Keratinocyte (primary cell): ENCODE results near the gene CAPN14. TPM values are rescaled to one million over a fixed set of nuclear protein-coding genes. Genes with fewer than 3 reads are reported as not detected.

Experiments used
- DNase-seq: peaks from one replicate; pipeline ENCODE4 v3.0.0-alpha.2; 2011; ENCODE audit warnings: low read depth, missing footprints, low spot score
- FAIRE-seq: peaks from 2 replicates; lab custom pipeline; 2011; peaks lifted over from hg19 to GRCh38; lab: Jason Lieb, UNC
- H2AFZ ChIP-seq: 2 replicates; pipeline ENCODE4 v1.6.0; 2012; ENCODE audit warnings: low read length, control low read depth, inconsistent platforms; ENCODE audit not compliant: control insufficient read depth
- H3K27ac ChIP-seq: 2 replicates; pipeline ENCODE4 v1.5.1; 2011; ENCODE audit warnings: low read length; ENCODE audit not compliant: control insufficient read depth, insufficient read depth
- H3K27me3 ChIP-seq: 3 replicates; pipeline ENCODE4 v1.6.0; 2011; ENCODE audit warnings: low read length; ENCODE audit not compliant: control insufficient read depth, insufficient read depth; ENCODE audit errors: extremely low read depth
- H3K36me3 ChIP-seq, 2 experiments: 2 replicates in 1 of 2; 3 replicates in 1 of 2; pipeline ENCODE4 v1.5.1; 2011; ENCODE audit warnings: low read length in 2 of 2, mild to moderate bottlenecking in 1 of 2; ENCODE audit not compliant: control insufficient read depth in 2 of 2, insufficient read depth in 2 of 2; ENCODE audit errors: extremely low read depth in 1 of 2
- H3K4me1 ChIP-seq: 3 replicates; pipeline ENCODE4 v1.5.1; 2011; ENCODE audit warnings: low read length; ENCODE audit not compliant: control insufficient read depth, insufficient read depth; ENCODE audit errors: extremely low read depth
- H3K4me2 ChIP-seq: 3 replicates; pipeline ENCODE4 v1.6.0; 2011; ENCODE audit warnings: low read depth, low read length; ENCODE audit not compliant: control insufficient read depth, insufficient read depth; ENCODE audit errors: extremely low read depth
- H3K4me3 ChIP-seq, 3 experiments: fragments of 200-600 bp in 1 of 3; sonication (generic) in 1 of 3; 2 replicates in 2 of 3; 3 replicates in 1 of 3; pipeline ENCODE4 v1.5.1; 2011 to 2016; ENCODE audit warnings: low read length in 3 of 3, mild to moderate bottlenecking in 3 of 3, control low read depth in 2 of 3, inconsistent platforms in 1 of 3, low read depth in 1 of 3, mixed read lengths in 1 of 3, mixed run types in 1 of 3, moderate library complexity in 1 of 3; ENCODE audit not compliant: control insufficient read depth in 2 of 3, insufficient read depth in 2 of 3; ENCODE audit errors: extremely low read depth in 1 of 3
- H3K79me2 ChIP-seq: 2 replicates; pipeline ENCODE4 v1.6.0; 2012; ENCODE audit warnings: low read length; ENCODE audit not compliant: control insufficient read depth, insufficient read depth
- H3K9ac ChIP-seq: 3 replicates; pipeline ENCODE4 v1.6.0; 2011; ENCODE audit warnings: low read length; ENCODE audit not compliant: control insufficient read depth, insufficient read depth; ENCODE audit errors: extremely low read depth
- H3K9me1 ChIP-seq: 3 replicates; pipeline ENCODE4 v1.6.0; 2011; ENCODE audit warnings: low read length; ENCODE audit not compliant: control insufficient read depth, insufficient read depth; ENCODE audit errors: extremely low read depth
- H3K9me3 ChIP-seq: 2 replicates; pipeline ENCODE4 v1.5.1; 2012; ENCODE audit warnings: low read depth, low read length; ENCODE audit not compliant: control insufficient read depth
- H4K20me1 ChIP-seq: 3 replicates; pipeline ENCODE4 v1.6.0; 2011; ENCODE audit warnings: low read length; ENCODE audit not compliant: control insufficient read depth, insufficient read depth; ENCODE audit errors: extremely low read depth
- CTCF ChIP-seq, 3 experiments: IDR thresholded peaks in 1 of 3; conservative IDR thresholded peaks in 1 of 3; optimal IDR thresholded peaks in 1 of 3; 2 replicates in 2 of 3; 3 replicates in 1 of 3; pipeline versions ENCODE3 to v1.5.1; 2011; ENCODE audit warnings: low read length in 3 of 3, mild to moderate bottlenecking in 3 of 3, moderate library complexity in 2 of 3, control low read depth in 1 of 3, inconsistent platforms in 1 of 3; ENCODE audit not compliant: insufficient read depth in 2 of 3; ENCODE audit errors: extremely low read depth in 1 of 3
- EZH2 ChIP-seq: IDR thresholded peaks from one replicate; pipeline ENCODE4 v1.6.1; 2012; ENCODE audit warnings: inconsistent platforms, mild to moderate bottlenecking, low read length, moderate library complexity
- dilution Hi-C: fragments of 300-500 bp; cut with MboI; formaldehyde crosslinking; loops from one replicate; pipeline ENCODE4 v1.7.0; 2020; ENCODE audit warnings: low sequenced_read_pairs; ENCODE audit not compliant: extremely low pct_ligation_motif_present
- polyA plus RNA-seq, 5 experiments: library from polyadenylated mRNA; depleted of rRNA in 3 of 5; stranded (reverse) in 3 of 5; stranded (forward) in 1 of 5; unstranded in 1 of 5; fragments of >200 nt; gene quantifications; 1 replicate in 1 of 5; 2 replicates in 3 of 5; 3 replicates in 1 of 5; pipeline versions ENCODE4 v1.2.1 to v1.2.3, GENCODE V29; 2011 to 2012; ENCODE audit warnings: missing spikeins in 2 of 5, low read depth in 1 of 5, low replicate concordance in 1 of 5

Gene CAPN14
- polyA plus RNA-seq, 1 donor (not counting 4 experiments of a cell fraction or from before 2014, with no cell fraction given): 1.1 TPM

- H3K4me1 ChIP-seq: no peaks in the 10 kb centered on the region
- no peaks in the 10 kb centered on the region for H3K79me2 ChIP-seq
- no peak overlapping the region for H2AFZ ChIP-seq
- H3K36me3 ChIP-seq: no peaks in the 10 kb centered on the region
- no peak overlapping the region for H3K27ac ChIP-seq
- H3K4me2 ChIP-seq: no peak overlapping the region
- no peaks in the 10 kb centered on the region for H4K20me1 ChIP-seq
- peaks cover 10% of the 10 kb centered on the region for H3K27me3 ChIP-seq
- dilution Hi-C loops: no loop called here
- H3K9ac ChIP-seq: no peak overlapping the region
- FAIRE-seq (no peak), DNase-seq (no peak)
- H3K9me1 ChIP-seq: no peaks in the 10 kb centered on the region
- H3K4me3 ChIP-seq: no peak overlapping the region
- H3K9me3 ChIP-seq: no peaks in the 10 kb centered on the region
- TF ChIP-seq EZH2: no peak
- TF ChIP-seq CTCF (optimal IDR thresholded peaks at IDR 0.05 in 1 of 3, IDR thresholded peaks at IDR 0.05 in 1 of 3, conservative IDR thresholded peaks at IDR 0.05 in 1 of 3; ENCODE audit: extremely low read depth in 1 of 3, insufficient read depth in 2 of 3, low read length in 3 of 3): peak in 1 of 3 experiments; percentile 10
Measured at GRCh38 chr2:31151501-31151900, 65.8 kb downstream of the CAPN14 start.

GRCh38 chr2:31150120-31150670, 67.1 kb downstream of the CAPN14 start:
- Histone ChIP-seq H3K4me2 (no peak overlapping the region), H3K9me1 (no peaks in the 10 kb centered on the region), H3K4me1 (no peaks in the 10 kb centered on the region), H3K9ac (no peak overlapping the region), H2AFZ (no peak overlapping the region), H3K9me3 (no peaks in the 10 kb centered on the region), H3K27me3 (peaks cover 10% of the 10 kb centered on the region), H3K79me2 (no peaks in the 10 kb centered on the region), H3K27ac (no peak overlapping the region), H3K4me3 (no peak overlapping the region), H3K36me3 (no peaks in the 10 kb centered on the region), H4K20me1 (no peaks in the 10 kb centered on the region)
- no peak for TF ChIP-seq EZH2
- DNase-seq (no peak), FAIRE-seq (no peak)
- dilution Hi-C loops: no loop called here

- H2AFZ ChIP-seq: no peak overlapping the region
- dilution Hi-C loops: no loop called here
Measured at GRCh38 chr2:31148514-31148913, 68.8 kb downstream of the CAPN14 start.

More at GRCh38 chr2:31148514-31148913, 68.8 kb downstream of the CAPN14 start:
- no peaks in the 10 kb centered on the region for H3K36me3 ChIP-seq
- no peak for FAIRE-seq
- H3K27ac ChIP-seq: no peak overlapping the region
- H3K4me3 ChIP-seq: no peak overlapping the region
- H3K4me2 ChIP-seq: no peak overlapping the region
- H3K9me1 ChIP-seq: no peaks in the 10 kb centered on the region
- no peak for DNase-seq
- no peak overlapping the region for H3K9ac ChIP-seq
- H3K9me3 ChIP-seq: no peaks in the 10 kb centered on the region
- H3K4me1 ChIP-seq: no peaks in the 10 kb centered on the region
- no peaks in the 10 kb centered on the region for H3K79me2 ChIP-seq
- TF ChIP-seq CTCF (optimal IDR thresholded peaks at IDR 0.05 in 1 of 3, IDR thresholded peaks at IDR 0.05 in 1 of 3, conservative IDR thresholded peaks at IDR 0.05 in 1 of 3; ENCODE audit: extremely low read depth in 1 of 3, insufficient read depth in 2 of 3, low read length in 3 of 3) (no peak), EZH2 (no peak)
- peaks cover 10% of the 10 kb centered on the region for H3K27me3 ChIP-seq
- H4K20me1 ChIP-seq: no peaks in the 10 kb centered on the region
